Astrocyte of the spinal cord (primary cell): ENCODE results near the gene CREM.

Experiments used
- DNase-seq: peaks from one replicate; pipeline ENCODE4 v3.0.0; 2011; ENCODE audit warnings: low read depth, low spot score
- H3K4me3 ChIP-seq: 2 replicates; pipeline ENCODE4 v1.5.1; 2011; ENCODE audit warnings: low read depth, mild to moderate bottlenecking, low read length, moderate library complexity
- in situ Hi-C: cut with HindIII; loops from 2 replicates; pipeline ENCODE4 v1.10.0; 2017; ENCODE audit warnings: low sequenced_read_pairs
- TF ChIP-seq, protein P1 (sequence below): IDR thresholded peaks from 2 replicates; pipeline ENCODE4 v1.5.1; 2012; ENCODE audit warnings: low read depth, mild to moderate bottlenecking, low read length, inconsistent platforms

The CREM gene

DNA sequence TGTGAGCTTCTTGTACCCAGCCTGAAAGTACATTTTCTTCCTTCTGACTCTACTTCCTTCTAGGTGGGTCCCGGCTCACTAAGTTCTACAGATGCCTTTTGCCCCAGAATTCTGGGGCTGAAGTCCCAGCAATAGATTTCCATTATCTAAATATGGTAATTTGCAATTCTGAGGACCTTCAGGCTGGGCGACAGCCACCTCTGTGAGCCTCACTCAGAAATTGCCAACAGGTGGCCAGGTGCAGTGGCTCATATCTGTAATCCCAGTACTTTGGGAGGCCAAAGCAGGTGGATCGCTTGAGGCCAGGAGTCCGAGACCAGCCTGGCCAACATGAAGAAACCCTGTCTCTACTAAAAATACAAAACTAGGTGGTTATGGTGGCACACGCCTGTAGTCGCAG, 23.7 kb downstream of the CREM start:
- in situ Hi-C loops, result no loop called here

DNA sequence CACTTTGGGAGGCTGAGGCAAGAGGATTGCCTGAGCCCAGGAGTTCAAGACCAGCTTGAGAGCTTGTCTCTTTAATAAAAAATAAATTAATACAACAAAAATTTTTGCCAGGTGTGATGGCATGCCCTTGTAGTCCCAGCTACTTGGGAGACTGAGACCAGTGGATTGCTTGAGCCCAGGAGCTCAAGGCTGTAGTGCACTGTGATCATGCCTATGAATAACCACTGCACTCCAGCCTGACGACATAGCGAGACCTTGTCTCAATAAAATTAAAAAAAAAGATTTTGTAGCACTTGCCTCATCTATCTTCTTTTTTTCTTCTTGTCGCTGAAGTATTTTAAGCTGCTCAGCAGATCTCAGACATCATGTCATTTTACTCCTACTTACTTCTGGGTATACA, 26.3 kb downstream of the CREM start:
- DNase-seq, result no peak
- in situ Hi-C loops, result no loop called here
- TF ChIP-seq, protein P1, sequence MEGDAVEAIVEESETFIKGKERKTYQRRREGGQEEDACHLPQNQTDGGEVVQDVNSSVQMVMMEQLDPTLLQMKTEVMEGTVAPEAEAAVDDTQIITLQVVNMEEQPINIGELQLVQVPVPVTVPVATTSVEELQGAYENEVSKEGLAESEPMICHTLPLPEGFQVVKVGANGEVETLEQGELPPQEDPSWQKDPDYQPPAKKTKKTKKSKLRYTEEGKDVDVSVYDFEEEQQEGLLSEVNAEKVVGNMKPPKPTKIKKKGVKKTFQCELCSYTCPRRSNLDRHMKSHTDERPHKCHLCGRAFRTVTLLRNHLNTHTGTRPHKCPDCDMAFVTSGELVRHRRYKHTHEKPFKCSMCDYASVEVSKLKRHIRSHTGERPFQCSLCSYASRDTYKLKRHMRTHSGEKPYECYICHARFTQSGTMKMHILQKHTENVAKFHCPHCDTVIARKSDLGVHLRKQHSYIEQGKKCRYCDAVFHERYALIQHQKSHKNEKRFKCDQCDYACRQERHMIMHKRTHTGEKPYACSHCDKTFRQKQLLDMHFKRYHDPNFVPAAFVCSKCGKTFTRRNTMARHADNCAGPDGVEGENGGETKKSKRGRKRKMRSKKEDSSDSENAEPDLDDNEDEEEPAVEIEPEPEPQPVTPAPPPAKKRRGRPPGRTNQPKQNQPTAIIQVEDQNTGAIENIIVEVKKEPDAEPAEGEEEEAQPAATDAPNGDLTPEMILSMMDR, result no peak
- no peak overlapping the region for H3K4me3 ChIP-seq

More for the DNA sequence above, 23.7 kb downstream of the CREM start:
- no peak for DNase-seq
- TF ChIP-seq, protein P1, result no peak
- H3K4me3 ChIP-seq, result no peak overlapping the region

DNA sequence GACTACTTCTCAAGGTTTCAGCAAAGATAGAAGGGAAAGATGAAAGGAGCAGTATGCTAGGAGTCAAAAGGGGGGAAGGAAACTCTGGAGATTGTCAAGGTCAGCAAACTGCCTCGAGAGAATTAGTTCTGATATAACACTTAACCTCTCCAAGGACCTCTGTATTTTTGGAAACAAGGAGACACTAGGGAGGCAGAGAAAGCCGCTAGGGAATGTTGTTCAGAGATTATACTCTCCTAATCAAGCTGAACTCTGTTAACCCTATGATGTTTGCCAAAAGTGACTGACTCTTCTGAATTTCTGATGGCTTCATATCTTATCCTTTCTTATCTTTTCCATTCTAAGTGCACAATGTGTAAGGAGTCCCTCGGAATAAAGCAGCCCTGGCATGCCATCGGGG, 27.1 kb downstream of the CREM start:
- H3K4me3 ChIP-seq, result no peak overlapping the region
- no peak for DNase-seq
- TF ChIP-seq, protein P1, result no peak
- in situ Hi-C loops, result no loop called here

DNA sequence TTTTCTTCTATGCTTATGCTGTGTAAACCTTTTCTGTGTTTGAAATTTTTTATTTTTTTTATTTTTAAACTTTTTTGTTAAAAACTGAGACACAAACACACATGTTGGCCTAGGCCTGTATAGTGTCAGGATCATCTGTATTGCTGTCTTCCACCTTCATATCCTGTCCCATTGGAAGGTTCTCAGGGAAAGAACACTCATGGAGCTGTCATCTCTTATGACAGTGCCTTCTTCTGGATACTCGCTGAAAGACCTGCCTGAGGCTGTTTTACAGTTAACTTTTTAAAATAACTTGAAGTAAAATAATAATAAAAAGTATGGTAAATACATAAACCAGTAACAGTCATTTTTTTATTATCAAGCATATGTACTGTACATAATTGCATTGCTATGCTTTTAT, 34.1 kb downstream of the CREM start:
- DNase-seq, result no peak
- TF ChIP-seq, protein P1, result no peak
- in situ Hi-C loops, result no loop called here
- no peak overlapping the region for H3K4me3 ChIP-seq

DNA sequence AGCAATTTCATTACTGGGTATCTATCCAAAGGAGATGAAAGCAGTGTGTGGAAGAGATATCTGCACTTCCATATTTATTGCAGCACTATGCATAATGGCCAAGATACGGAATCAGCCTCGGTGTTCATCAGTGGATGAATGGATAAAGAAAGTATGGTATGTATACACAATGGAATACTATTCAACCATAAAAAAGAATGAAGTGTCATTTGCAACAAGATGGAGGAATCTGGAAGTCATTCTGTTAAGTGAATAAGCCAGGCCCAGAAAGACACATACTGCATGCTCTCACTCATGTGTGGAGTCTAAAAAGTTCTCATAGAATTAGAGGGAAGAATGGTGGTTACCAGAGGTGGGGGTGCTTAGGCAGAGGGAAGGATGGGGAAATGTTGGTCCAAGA, 35.3 kb downstream of the CREM start:
- TF ChIP-seq, protein P1, result no peak
- DNase-seq, result no peak
- no peak overlapping the region for H3K4me3 ChIP-seq
- in situ Hi-C loops, result no loop called here

DNA sequence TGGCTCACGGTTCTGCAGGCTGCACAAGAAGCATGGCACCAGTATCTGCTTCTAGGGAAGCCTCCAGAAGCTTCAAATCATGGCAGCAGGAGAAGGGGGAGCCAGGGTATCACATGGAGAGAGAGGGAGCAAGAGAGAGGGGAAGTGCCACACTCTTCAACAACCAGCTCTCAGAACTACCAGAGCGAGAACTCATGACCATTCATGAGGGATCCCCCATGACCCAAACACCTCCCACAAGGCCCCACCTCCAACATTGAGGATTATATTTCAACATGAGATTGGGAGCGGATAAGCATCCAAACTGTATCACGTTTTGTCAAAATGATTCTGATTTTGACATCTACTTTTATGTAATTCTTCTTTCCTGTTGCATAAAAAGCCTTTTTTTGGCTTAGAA, 38.5 kb downstream of the CREM start:
- TF ChIP-seq, protein P1, result no peak
- no peak overlapping the region for H3K4me3 ChIP-seq
- no peak for DNase-seq
- in situ Hi-C loops, result no loop called here

DNA sequence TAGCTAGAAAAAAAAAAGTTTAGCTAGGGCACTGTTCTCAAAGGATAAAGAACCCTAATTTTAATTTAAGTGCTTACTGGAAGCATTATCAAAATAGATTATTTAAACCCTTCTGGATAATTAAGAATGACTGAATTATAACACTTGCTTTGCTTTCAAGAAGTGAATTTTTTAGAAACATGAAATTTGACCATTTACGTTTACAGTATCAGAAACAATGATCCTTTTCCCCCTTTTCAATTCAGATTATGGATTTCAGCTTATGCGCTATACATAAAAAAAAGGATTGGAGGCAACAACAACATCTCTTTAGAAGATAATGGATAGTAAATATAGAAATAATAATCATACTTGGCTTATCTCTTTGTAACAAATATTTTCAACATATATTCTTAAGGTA, 39.2 kb downstream of the CREM start:
- in situ Hi-C loops, result no loop called here
- no peak for DNase-seq
- TF ChIP-seq, protein P1, result no peak
- H3K4me3 ChIP-seq, result no peak overlapping the region
